Measurements from ENCODE around the gene TRIM29.

TRIM29 gene

DNA sequence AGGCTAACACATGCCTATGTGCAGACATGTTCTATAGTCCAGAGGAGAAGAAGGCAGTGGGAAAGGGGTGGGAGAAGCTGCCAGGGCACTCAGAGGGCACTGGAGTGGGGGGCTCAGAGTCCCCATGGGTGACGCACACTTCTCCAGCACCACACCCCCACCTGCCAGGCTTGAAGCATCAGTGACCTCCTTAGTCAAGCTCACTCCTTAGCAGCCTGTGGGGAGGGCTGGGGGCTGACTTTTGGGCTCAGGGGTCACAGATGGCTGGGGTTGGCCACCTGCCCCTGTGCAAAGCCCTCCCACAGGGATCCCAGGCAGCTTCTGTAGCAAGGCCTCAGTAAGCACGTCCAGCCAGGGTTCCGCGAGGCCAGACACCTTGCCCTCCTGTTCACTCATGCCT, 18.8 kb downstream of the TRIM29 start:
- no peak for DNase-seq

GRCh38 chr11:120117991-120118390, 19.9 kb downstream of the TRIM29 start:
- DNase-seq = no peak

DNA sequence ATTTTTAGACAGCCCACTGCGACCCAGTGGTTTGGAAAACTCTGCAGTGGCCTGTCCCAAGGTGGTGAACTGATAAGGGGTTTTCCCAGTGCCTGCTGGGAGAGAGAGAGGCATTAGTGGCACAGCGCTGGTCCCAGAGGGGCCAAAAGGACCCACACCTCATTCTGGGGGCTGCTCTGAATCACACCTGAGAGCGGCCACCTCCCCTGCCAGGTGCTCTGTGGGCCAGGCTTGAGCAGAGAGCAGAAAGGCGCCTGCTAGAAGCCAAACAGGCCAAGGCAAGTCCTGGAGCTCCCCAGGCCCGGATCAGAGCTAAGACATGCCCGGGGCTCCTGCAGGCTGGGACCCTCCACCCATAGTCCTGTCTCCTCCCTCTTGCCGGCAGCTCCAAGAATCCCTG, 20.9 kb downstream of the TRIM29 start:
- DNase-seq = no peak

DNA sequence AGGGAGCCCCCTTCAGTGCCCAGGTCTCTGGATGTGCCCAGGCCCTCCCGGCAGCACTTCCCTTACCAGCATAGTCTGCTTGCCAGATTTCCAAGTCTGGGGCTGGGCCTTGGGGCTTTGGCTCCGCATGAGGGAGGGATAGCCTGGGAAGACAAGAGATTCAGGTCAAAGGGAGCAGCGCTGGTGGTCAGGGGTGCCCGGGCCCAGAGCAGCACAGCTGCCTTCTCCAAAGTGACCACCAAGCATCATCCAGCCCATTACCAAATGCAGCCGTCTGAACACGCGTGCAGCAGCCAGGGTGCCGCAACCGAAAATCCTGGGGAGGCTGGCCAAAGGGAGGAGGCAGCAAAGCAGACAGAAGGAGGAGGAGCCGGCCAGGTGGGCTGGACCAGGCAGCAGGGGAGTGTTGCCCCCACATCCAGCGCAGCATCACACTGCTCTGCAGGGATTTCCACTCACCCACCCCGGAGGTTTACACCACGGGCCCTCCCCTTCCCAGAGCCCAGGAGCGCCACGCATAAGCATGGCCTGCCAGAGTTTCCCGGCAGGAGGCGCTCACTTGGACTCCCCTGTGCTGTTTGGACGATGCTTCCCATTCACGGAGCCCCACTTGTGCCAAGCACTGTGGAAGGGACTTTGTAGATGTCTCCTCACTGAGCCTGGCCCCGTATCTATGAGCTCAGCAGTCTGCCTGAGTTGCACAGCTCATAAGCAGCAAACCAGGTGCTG, 22.5 kb downstream of the TRIM29 start:
- no peak for DNase-seq

DNA sequence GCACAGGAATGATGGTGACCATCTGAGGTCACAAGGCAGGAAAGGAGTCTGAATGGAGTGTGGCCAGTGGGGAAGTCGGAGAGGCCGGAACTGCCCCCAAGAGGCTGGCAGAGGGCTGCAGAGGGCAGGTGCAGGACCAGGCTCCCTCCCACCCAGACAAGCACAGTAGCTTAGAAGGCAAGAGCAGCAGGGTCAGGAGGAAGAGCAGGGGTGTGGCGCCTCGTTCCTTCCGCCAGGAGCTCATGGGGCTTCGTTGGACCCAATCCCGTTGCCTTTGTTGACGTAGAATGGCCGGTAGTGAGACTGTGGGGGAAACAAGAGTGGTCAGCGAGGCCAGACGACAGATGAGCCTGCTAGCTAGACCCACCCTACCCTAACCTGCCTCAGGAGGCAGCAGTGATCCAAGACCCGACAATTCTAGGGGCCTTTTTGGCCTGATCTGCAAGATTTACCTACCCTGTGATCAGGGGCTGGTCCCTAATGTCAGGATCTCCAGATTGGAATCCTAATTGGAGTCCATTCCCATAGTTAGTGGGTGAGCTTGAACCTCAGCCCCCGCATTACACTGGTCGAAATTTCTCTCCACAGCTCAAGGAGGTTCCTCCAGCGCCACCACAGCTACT, 25.6 kb downstream of the TRIM29 start:
- DNase-seq = no peak

- DNase-seq = no peak
Observed at GRCh38 chr11:120109531-120109930, 28.4 kb downstream of the TRIM29 start.

- DNase-seq = no peak
Observed at GRCh38 chr11:120108785-120109168, 29.1 kb downstream of the TRIM29 start.

DNA sequence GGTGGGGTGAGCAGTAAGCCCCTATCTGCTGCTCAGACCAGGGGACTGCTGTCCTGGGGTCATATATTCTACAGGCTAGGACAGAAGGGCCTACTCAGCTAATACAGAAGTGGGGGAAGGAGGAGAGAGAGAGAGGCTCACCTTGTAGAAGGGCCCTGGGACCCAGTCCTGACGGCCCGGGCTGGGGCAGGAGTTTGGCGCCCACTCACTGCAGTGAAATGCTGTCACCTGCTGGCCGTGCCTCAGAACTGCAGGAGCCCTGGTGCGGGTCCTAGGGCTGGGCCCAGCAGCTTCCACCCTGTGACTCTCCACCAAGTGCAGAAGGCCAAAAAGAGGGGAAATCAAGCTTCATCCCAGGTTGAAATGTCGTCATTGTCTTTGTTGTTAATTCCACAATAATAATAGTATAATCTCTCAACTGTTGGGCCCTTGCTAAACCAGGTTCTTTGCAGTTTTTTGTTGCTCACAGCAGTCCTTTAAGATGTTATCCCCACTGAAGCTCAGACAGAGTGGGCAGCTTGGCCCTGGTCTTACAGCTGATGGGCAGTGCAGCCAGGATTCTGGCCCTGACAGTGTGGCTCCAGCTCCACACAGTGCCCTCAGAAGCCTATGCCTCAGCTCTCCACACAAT, 29.6 kb downstream of the TRIM29 start:
- DNase-seq = no peak

GRCh38 chr11:120107692-120108091, 30.2 kb downstream of the TRIM29 start:
- no peak for DNase-seq

DNA sequence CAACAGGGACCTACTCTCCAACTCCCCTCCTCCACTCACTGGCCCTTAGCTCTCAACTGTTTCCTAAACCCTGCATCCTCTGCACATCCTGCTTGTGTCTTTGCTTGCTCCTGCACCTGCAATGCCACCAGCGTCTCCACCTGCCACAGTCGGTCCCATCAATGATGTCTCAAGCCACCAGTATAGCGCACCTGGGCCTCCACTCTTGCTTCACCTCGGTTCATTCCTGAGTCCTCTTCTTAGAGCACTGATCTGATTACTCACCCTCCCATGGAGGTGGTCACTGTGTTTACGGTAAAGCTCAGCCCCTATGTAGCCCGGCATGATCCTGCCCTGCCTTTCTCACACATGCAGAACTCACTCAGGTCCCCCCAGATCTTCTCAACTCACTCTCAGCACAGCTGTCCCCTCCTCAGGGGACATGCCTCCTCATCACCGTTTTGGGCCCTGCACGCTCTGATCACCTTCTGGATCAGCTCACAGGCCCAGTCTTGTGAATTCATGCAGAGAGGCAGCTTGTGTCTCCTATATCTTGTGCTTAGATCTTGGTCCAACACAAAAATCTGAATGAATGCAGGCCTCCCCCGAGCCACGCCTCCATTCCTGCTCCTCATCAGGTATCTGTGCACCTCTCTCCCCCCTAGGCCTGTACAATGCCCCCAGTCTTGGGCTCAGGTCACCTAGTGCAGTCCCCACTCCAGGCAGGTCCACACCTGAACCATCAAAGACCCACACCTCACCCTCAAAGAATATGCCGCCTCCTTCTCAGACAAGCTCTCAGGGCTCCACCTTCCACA, 31.4 kb downstream of the TRIM29 start:
- DNase-seq = no peak

DNA sequence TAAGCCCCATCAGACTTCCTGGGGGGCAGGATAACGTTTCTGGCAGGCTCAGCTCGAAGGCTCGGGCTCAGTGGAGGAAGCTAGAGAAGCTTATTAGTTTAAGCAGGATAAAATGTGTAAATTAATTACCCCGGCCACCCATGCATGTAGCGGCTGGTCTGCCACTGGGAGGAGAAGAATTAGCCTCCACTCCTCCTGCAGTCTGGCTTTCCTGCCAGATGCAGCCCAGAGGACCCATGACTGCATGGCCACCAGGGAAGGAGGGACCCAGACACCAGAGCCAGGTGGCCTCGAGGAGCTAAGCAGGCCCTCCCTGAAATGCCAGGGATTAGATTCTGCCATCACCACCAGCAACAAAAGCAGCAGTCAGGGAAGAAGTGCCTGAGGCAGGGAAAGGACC, 32.3 kb downstream of the TRIM29 start:
- DNase-seq = no peak

GRCh38 chr11:120104041-120104565, 33.8 kb downstream of the TRIM29 start:
- no peak for DNase-seq

DNA sequence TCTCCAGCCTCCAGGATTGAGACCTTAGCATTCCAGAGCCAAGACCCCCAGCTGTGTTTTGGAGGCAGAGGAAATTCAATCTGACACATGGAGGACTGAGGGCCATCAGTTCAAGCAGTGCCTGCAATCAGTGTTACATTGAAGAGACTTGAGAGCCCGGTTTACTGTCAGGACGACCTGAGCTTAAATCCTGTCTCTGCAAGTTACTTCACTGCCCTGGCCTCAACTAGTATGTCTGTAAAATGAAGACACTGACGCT, 35.1 kb downstream of the TRIM29 start:
- no peak for DNase-seq

DNA sequence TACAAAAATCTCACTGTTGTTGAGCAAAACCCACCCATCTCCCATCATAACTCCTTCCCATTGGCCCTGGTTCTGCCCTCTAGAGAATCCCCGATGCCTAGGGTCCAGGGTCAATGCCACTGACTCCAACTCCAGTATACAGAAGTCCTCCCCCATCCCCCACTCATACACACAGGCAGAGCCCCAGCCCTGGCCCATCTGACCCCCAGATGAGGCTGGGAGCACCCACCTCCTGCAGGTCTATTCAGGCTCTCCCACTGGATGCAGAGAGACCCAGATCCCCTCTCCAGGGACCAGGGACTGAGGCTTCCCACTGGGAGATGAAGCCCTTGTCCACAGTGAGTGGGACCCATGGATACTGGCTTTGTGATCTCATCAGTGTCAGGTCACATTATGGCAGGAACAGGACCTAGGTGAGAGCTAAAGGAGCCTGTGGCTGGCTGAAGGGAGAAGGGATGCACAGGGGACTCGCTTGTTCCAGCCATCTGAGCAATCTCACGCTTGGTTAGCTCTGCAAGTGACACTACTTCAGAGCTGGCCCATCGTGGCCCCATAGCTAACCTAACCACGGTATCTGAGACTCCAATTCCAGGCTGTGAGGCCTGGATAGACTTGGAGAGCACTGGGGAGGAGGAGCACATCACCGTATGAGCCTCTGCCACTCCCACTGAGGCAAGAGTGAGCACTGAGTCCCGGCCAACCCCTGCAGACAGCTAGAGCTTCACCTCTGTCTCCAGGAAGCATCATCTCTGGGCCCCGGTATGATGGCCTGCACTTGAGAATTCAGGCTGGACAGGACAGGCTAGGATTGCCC, 35.7 kb downstream of the TRIM29 start:
- no peak for DNase-seq

GRCh38 chr11:120098503-120099020, 39.4 kb downstream of the TRIM29 start:
- DNase-seq = no peak

DNA sequence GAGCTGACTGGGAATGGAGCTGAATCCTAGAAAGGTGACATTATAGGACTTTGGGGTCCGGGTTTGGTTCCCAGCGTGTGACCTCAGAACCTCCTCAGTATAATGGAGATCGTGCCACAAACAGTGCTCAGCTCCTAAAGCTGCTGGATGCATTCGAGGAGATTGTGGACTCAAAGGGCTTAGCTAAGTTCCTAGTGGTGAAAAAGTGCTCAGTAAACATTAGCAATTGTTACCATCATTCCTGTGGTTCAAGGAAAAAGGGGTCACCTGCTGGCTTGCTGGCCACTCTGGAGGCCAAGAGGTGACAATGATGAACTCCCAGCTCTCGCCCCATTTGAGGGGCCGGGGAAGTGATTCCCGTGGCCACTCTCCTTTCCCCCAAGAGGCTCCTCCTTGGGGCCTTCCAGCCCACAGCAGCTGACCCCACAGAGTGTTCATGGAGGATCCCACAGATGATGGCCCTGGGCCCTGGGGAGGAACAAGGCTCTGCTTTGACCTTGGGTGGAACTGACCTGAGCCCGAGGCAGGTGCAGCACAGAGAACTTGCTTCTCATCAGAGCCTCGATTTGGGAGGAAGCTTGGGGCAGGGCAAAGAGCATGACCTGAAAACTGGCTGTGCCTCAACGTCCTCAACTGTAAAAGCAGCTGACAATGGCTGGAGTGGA, 40.1 kb downstream of the TRIM29 start:
- DNase-seq = no peak

GRCh38 chr11:120096369-120097191, 41.3 kb downstream of the TRIM29 start:
- no peak for DNase-seq

- no peak for DNase-seq
Observed at GRCh38 chr11:120095516-120095915, 42.4 kb downstream of the TRIM29 start.

DNA sequence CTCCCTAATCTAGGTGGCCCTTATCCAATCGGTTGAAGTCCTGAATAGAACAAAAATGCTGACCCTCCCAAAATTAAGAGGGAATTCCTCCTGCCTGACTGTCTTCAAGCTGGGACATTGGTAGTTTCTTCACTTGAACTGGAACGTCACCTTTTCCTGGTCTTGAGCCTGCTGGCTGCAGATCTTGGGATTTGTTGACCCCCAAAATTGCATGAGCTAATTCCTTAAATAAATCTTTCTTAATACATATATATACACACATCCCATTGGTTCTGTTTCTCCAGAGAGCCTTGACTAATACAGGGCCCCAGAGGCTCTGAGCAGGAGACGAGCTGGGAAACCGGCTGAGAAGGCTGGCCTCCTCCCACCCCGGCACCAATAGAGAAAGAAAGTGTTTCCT, 46.2 kb downstream of the TRIM29 start:
- no peak for DNase-seq

DNA sequence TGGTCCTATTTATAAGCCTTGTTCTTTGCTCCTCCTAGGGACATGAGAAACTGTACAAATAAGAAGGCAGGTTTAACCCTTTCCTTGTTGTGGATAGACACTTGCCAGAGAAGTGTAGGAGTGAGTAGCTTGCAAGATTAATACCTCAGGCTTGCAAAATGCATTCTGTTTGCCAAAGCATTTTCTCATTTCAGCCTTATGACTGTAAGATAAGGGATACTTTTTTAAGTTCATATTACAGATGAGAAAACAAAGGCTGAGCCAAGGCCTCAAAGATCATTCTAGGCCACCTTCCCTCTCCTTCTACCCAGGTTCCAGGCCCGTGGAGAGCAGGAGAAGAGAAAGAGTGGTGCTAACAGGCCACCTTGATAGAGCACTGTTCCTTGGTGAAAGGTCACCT, 46.8 kb downstream of the TRIM29 start:
- DNase-seq = no peak

- DNase-seq = no peak
Observed at GRCh38 chr11:120090411-120090810, 47.5 kb downstream of the TRIM29 start.
